ENCODE measurements around the gene DMWD. TPM values are rescaled to one million over a fixed set of nuclear protein-coding genes. Genes with fewer than 3 reads are reported as not detected.

DMWD gene
- total RNA-seq, 1 donor from 2014 or later: 31.2 TPM

GRCh38 chr19:45767881-45768654 lies 24.6 kb downstream of the DMWD start:
- peak in 1 of 2 donors; percentile 10 for TF ChIP-seq POLR2A (IDR thresholded peaks at IDR 0.05)
- TF ChIP-seq POLR2AphosphoS5 (IDR thresholded peaks at IDR 0.05; ENCODE audit: insufficient read depth in 1 of 2, low read depth in 1 of 2): peak in 1 of 2 donors; percentile 5
- no peak for TF ChIP-seq CTCF (IDR thresholded peaks at IDR 0.05)
- Histone ChIP-seq H3K4me3 (peak overlapping the region; percentile 58 to 80), H3K27me3 (no peaks in the 10 kb centered on the region), H3K4me1 (peaks cover 58% of the 10 kb centered on the region), H3K36me3 (peaks cover 0 to 7% of the 10 kb centered on the region in 2 donors), H3K9me3 (no peaks in the 10 kb centered on the region), H3K27ac (peak overlapping the region; percentile 98)
- DNase-seq (ENCODE audit: extremely low spot score in 2 of 2): peak in 1 of 2 donors; percentile 92
- intact Hi-C loops (cut with DNase I): no loop called here

GRCh38 chr19:45767410-45767880 lies 25.2 kb downstream of the DMWD start:
- H3K4me1 ChIP-seq: peaks cover 58% of the 10 kb centered on the region
- peak in 1 of 2 donors; percentile 93 for DNase-seq (ENCODE audit: extremely low spot score in 2 of 2)
- peaks cover 0 to 7% of the 10 kb centered on the region in 2 donors for H3K36me3 ChIP-seq
- intact Hi-C loops (cut with DNase I): no loop called here
- H3K4me3 ChIP-seq: peak overlapping the region; percentile 58 to 80
- no peaks in the 10 kb centered on the region for H3K9me3 ChIP-seq
- H3K27me3 ChIP-seq: no peaks in the 10 kb centered on the region
- peak in 1 of 2 donors; percentile 56 for TF ChIP-seq POLR2A (IDR thresholded peaks at IDR 0.05)
- TF ChIP-seq POLR2AphosphoS5 (IDR thresholded peaks at IDR 0.05; ENCODE audit: insufficient read depth in 1 of 2, low read depth in 1 of 2): peak in 1 of 2 donors; percentile 90
- no peak for TF ChIP-seq CTCF (IDR thresholded peaks at IDR 0.05)
- peak overlapping the region; percentile 98 for H3K27ac ChIP-seq

- Histone ChIP-seq H3K27me3 (no peaks in the 10 kb centered on the region), H3K36me3 (peaks cover 0 to 7% of the 10 kb centered on the region in 2 donors), H3K27ac (peak overlapping the region; percentile 98), H3K4me1 (peaks cover 58% of the 10 kb centered on the region), H3K4me3 (peak overlapping the region; percentile 58 to 80), H3K9me3 (no peaks in the 10 kb centered on the region)
- peak in 1 of 2 donors; percentile 92 for DNase-seq (ENCODE audit: extremely low spot score in 2 of 2)
- TF ChIP-seq POLR2AphosphoS5 (IDR thresholded peaks at IDR 0.05; ENCODE audit: insufficient read depth in 1 of 2, low read depth in 1 of 2): no peak
- no peak for TF ChIP-seq CTCF (IDR thresholded peaks at IDR 0.05)
- TF ChIP-seq POLR2A (IDR thresholded peaks at IDR 0.05): no peak
- intact Hi-C loops (cut with DNase I): no loop called here
Observed at GRCh38 chr19:45766869-45767346, 25.7 kb downstream of the DMWD start.

GRCh38 chr19:45766296-45766868 lies 26.3 kb downstream of the DMWD start:
- TF ChIP-seq POLR2AphosphoS5 (IDR thresholded peaks at IDR 0.05; ENCODE audit: insufficient read depth in 1 of 2, low read depth in 1 of 2): no peak
- no peaks in the 10 kb centered on the region for H3K27me3 ChIP-seq
- peaks cover 0 to 7% of the 10 kb centered on the region in 2 donors for H3K36me3 ChIP-seq
- DNase-seq (ENCODE audit: extremely low spot score in 2 of 2): no peak
- peak overlapping the region; percentile 58 to 80 for H3K4me3 ChIP-seq
- peak overlapping the region; percentile 98 for H3K27ac ChIP-seq
- intact Hi-C loops (cut with DNase I): no loop called here
- peaks cover 56% of the 10 kb centered on the region for H3K4me1 ChIP-seq
- H3K9me3 ChIP-seq: no peaks in the 10 kb centered on the region

GRCh38 chr19:45765702-45766295 lies 26.8 kb downstream of the DMWD start:
- Histone ChIP-seq H3K4me3 (peak overlapping the region in 1 of 2 donors; percentile 58), H3K27me3 (no peaks in the 10 kb centered on the region), H3K9me3 (no peaks in the 10 kb centered on the region), H3K27ac (peak overlapping the region; percentile 98), H3K36me3 (peaks cover 0 to 7% of the 10 kb centered on the region in 2 donors), H3K4me1 (peaks cover 50% of the 10 kb centered on the region)
- no peak for DNase-seq (ENCODE audit: extremely low spot score in 2 of 2)
- TF ChIP-seq POLR2AphosphoS5 (IDR thresholded peaks at IDR 0.05; ENCODE audit: insufficient read depth in 1 of 2, low read depth in 1 of 2): no peak
- TF ChIP-seq CTCF (IDR thresholded peaks at IDR 0.05): no peak
- TF ChIP-seq POLR2A (IDR thresholded peaks at IDR 0.05): no peak
- intact Hi-C loops (cut with DNase I): no loop called here

Data from vagina (tissue), 2 donors.